ENCODE measurements around the gene ACP4. TPM values are rescaled to one million over a fixed set of nuclear protein-coding genes. Genes with fewer than 3 reads are reported as not detected.
"Not testable (repeated sequence)": the region's sequence is repeated elsewhere in the genome, so short reads cannot be mapped to it uniquely, and the experiment has no call there.

ACP4 gene
- total RNA-seq (ENCODE audit: low replicate concordance) = not detected in 2 replicates

- no peak for TF ChIP-seq CTCF (IDR thresholded peaks at IDR 0.05; ENCODE audit: insufficient read depth, low read length)
- DNase-seq (ENCODE audit: low read depth) = no peak
- no peak within 1 kb of the TSS for H3K4me3 ChIP-seq (ENCODE audit: low read depth, low read length)
Measured at GRCh38 chr19:50790396-50790795, at the start of gene ACP4. TSS of gene ACP4 (plus strand) at chr19:50790415. CDS start at chr19:50790415, 0 bp downstream.

- no peak for TF ChIP-seq CTCF (IDR thresholded peaks at IDR 0.05; ENCODE audit: insufficient read depth, low read length)
- no peak for DNase-seq (ENCODE audit: low read depth)
- no peak overlapping the region for H3K4me3 ChIP-seq (ENCODE audit: low read depth, low read length)
Measured at GRCh38 chr19:50741179-50741933, 48.9 kb upstream of the ACP4 start.

- H3K4me3 ChIP-seq (ENCODE audit: low read depth, low read length) = no peak overlapping the region
- no peak for TF ChIP-seq CTCF (IDR thresholded peaks at IDR 0.05; ENCODE audit: insufficient read depth, low read length)
- no peak for DNase-seq (ENCODE audit: low read depth)
Measured at GRCh38 chr19:50743537-50743936, 46.7 kb upstream of the ACP4 start.

- TF ChIP-seq CTCF (IDR thresholded peaks at IDR 0.05; ENCODE audit: insufficient read depth, low read length) = no peak
- DNase-seq (ENCODE audit: low read depth) = no peak
- no peak overlapping the region for H3K4me3 ChIP-seq (ENCODE audit: low read depth, low read length)
Measured at GRCh38 chr19:50745221-50745620, 45.0 kb upstream of the ACP4 start.

GRCh38 chr19:50747141-50747540, 43.1 kb upstream of the ACP4 start:
- DNase-seq (ENCODE audit: low read depth); H3K4me3 ChIP-seq (ENCODE audit: low read depth, low read length): not testable (repeated sequence)

GRCh38 chr19:50749490-50749889, 40.7 kb upstream of the ACP4 start:
- no peak for TF ChIP-seq CTCF (IDR thresholded peaks at IDR 0.05; ENCODE audit: insufficient read depth, low read length)
- no peak for DNase-seq (ENCODE audit: low read depth)
- no peak overlapping the region for H3K4me3 ChIP-seq (ENCODE audit: low read depth, low read length)

GRCh38 chr19:50750010-50750409, 40.2 kb upstream of the ACP4 start:
- DNase-seq (ENCODE audit: low read depth) = no peak
- H3K4me3 ChIP-seq (ENCODE audit: low read depth, low read length) = no peak overlapping the region
- no peak for TF ChIP-seq CTCF (IDR thresholded peaks at IDR 0.05; ENCODE audit: insufficient read depth, low read length)

Measured in fibroblast of the aortic adventitia (primary cell).